Subcutaneous abdominal adipose tissue (tissue), 5 donors: Measurements from ENCODE around the gene CXCR4.

Experiments used
- H3K27ac ChIP-seq: one replicate; pipeline ENCODE4 v1.7.0; 2013; ENCODE audit warnings: low read depth, mild to moderate bottlenecking, inconsistent platforms, low read length, moderate library complexity
- H3K27me3 ChIP-seq, 5 donors: one replicate each; pipeline ENCODE4 v1.7.0; 2013; ENCODE audit warnings: low read length in 5 of 5, inconsistent platforms in 1 of 5; ENCODE audit not compliant: control insufficient read depth in 5 of 5, insufficient read depth in 4 of 5
- H3K36me3 ChIP-seq, 5 donors: one replicate each; pipeline ENCODE4 v1.7.0; 2013; ENCODE audit warnings: low read length in 5 of 5; ENCODE audit not compliant: control insufficient read depth in 5 of 5, insufficient read depth in 5 of 5
- H3K4me1 ChIP-seq, 5 donors: one replicate each; pipeline ENCODE4 v1.7.0; 2013; ENCODE audit warnings: low read length in 5 of 5, mild to moderate bottlenecking in 3 of 5, moderate library complexity in 1 of 5; ENCODE audit not compliant: control insufficient read depth in 5 of 5, insufficient read depth in 5 of 5
- H3K4me3 ChIP-seq, 5 donors: one replicate each; pipeline ENCODE4 v1.7.0; 2013; ENCODE audit warnings: low read length in 5 of 5, low read depth in 1 of 5
- H3K9ac ChIP-seq, 5 donors: one replicate each; pipeline ENCODE4 v1.7.0; 2013; ENCODE audit warnings: low read length in 5 of 5, mild to moderate bottlenecking in 4 of 5, moderate library complexity in 3 of 5
- H3K9me3 ChIP-seq, 5 donors: one replicate each; pipeline ENCODE4 v1.7.0; 2013; ENCODE audit warnings: low read length in 5 of 5; ENCODE audit not compliant: control insufficient read depth in 5 of 5
- donor health status: healthy.
- donor health status: healthy.
- donor health status: healthy.
- donor health status: healthy.
- donor health status: healthy.

CXCR4 gene

GRCh38 chr2:136141510-136142149 is 23.7 kb upstream of the CXCR4 start:
- Histone ChIP-seq H3K4me1 (peaks cover 0 to 16% (median 11%) of the 10 kb centered on the region in 5 donors), H3K9ac (no peak overlapping the region), H3K9me3 (no peaks in the 10 kb centered on the region), H3K36me3 (no peaks in the 10 kb centered on the region), H3K27me3 (peaks cover 0 to 4% (median 0%) of the 10 kb centered on the region in 5 donors), H3K27ac (no peak overlapping the region), H3K4me3 (no peak overlapping the region)

GRCh38 chr2:136139631-136140030 is 21.7 kb upstream of the CXCR4 start:
- H3K27ac ChIP-seq, result no peak overlapping the region

GRCh38 chr2:136137982-136138381 is 20.0 kb upstream of the CXCR4 start:
- Histone ChIP-seq H3K9me3 (no peaks in the 10 kb centered on the region), H3K4me1 (peaks cover 0 to 32% (median 19%) of the 10 kb centered on the region in 5 donors), H3K27ac (no peak overlapping the region), H3K27me3 (no peaks in the 10 kb centered on the region), H3K4me3 (no peak overlapping the region), H3K9ac (no peak overlapping the region), H3K36me3 (no peaks in the 10 kb centered on the region)

More at GRCh38 chr2:136139631-136140030, 21.7 kb upstream of the CXCR4 start:
- Histone ChIP-seq H3K4me1 (peaks cover 0 to 32% (median 19%) of the 10 kb centered on the region in 5 donors), H3K4me3 (no peak overlapping the region), H3K9me3 (no peaks in the 10 kb centered on the region), H3K27me3 (peaks cover 0 to 4% (median 0%) of the 10 kb centered on the region in 5 donors), H3K36me3 (no peaks in the 10 kb centered on the region), H3K9ac (no peak overlapping the region)

GRCh38 chr2:136136931-136137330 is 19.0 kb upstream of the CXCR4 start:
- Histone ChIP-seq H3K4me1 (peaks cover 0 to 38% (median 19%) of the 10 kb centered on the region in 5 donors), H3K9ac (no peak overlapping the region), H3K4me3 (no peak overlapping the region), H3K27me3 (no peaks in the 10 kb centered on the region), H3K27ac (no peak overlapping the region), H3K36me3 (no peaks in the 10 kb centered on the region), H3K9me3 (no peaks in the 10 kb centered on the region)

- Histone ChIP-seq H3K9me3 (no peaks in the 10 kb centered on the region), H3K27me3 (no peaks in the 10 kb centered on the region), H3K4me3 (no peak overlapping the region), H3K36me3 (no peaks in the 10 kb centered on the region), H3K4me1 (peaks cover 0 to 38% (median 19%) of the 10 kb centered on the region in 5 donors), H3K27ac (no peak overlapping the region), H3K9ac (no peak overlapping the region)
These were observed 18.3 kb upstream of the CXCR4 start for GRCh38 chr2:136135921-136136906.

- Histone ChIP-seq H3K27ac (no peak overlapping the region), H3K4me1 (peaks cover 0 to 38% (median 19%) of the 10 kb centered on the region in 5 donors), H3K9me3 (no peaks in the 10 kb centered on the region), H3K27me3 (no peaks in the 10 kb centered on the region), H3K4me3 (no peak overlapping the region), H3K9ac (no peak overlapping the region), H3K36me3 (no peaks in the 10 kb centered on the region)
These were observed 17.5 kb upstream of the CXCR4 start for GRCh38 chr2:136135462-136135861.

- Histone ChIP-seq H3K4me1 (peaks cover 0 to 38% (median 19%) of the 10 kb centered on the region in 5 donors), H3K9ac (no peak overlapping the region), H3K27ac (no peak overlapping the region)
These were observed 16.2 kb upstream of the CXCR4 start for GRCh38 chr2:136134126-136134525.

GRCh38 chr2:136133586-136133985 is 15.6 kb upstream of the CXCR4 start:
- H3K4me1 ChIP-seq, result peaks cover 0 to 38% (median 19%) of the 10 kb centered on the region in 5 donors
- H3K36me3 ChIP-seq, result no peaks in the 10 kb centered on the region
- H3K27ac ChIP-seq, result no peak overlapping the region

More at GRCh38 chr2:136134126-136134525, 16.2 kb upstream of the CXCR4 start:
- no peaks in the 10 kb centered on the region for H3K9me3 ChIP-seq
- no peaks in the 10 kb centered on the region for H3K36me3 ChIP-seq
- no peaks in the 10 kb centered on the region for H3K27me3 ChIP-seq
- H3K4me3 ChIP-seq, result no peak overlapping the region

GRCh38 chr2:136133176-136133575 is 15.2 kb upstream of the CXCR4 start:
- Histone ChIP-seq H3K4me3 (no peak overlapping the region), H3K27ac (no peak overlapping the region), H3K4me1 (peaks cover 0 to 37% (median 18%) of the 10 kb centered on the region in 5 donors), H3K9me3 (no peaks in the 10 kb centered on the region), H3K9ac (no peak overlapping the region), H3K36me3 (no peaks in the 10 kb centered on the region), H3K27me3 (no peaks in the 10 kb centered on the region)

More at GRCh38 chr2:136133586-136133985, 15.6 kb upstream of the CXCR4 start:
- Histone ChIP-seq H3K9me3 (no peaks in the 10 kb centered on the region), H3K9ac (no peak overlapping the region), H3K27me3 (no peaks in the 10 kb centered on the region), H3K4me3 (no peak overlapping the region)

- Histone ChIP-seq H3K27me3 (no peaks in the 10 kb centered on the region), H3K27ac (no peak overlapping the region), H3K4me1 (peaks cover 0 to 33% (median 15%) of the 10 kb centered on the region in 5 donors), H3K9ac (no peak overlapping the region), H3K4me3 (no peak overlapping the region), H3K36me3 (no peaks in the 10 kb centered on the region), H3K9me3 (no peaks in the 10 kb centered on the region)
These were observed 14.8 kb upstream of the CXCR4 start for GRCh38 chr2:136132825-136133155.
